Hematopoietic multipotent progenitor cell treated with erythropoietin and hydrocortisone succinate and interleukin-3 and kit ligand, for 4 days (in vitro differentiated cells): Measurements from ENCODE around the gene ITCH.
"Not testable (repeated sequence)": the region's sequence is repeated elsewhere in the genome, so short reads cannot be mapped to it uniquely, and the experiment has no call there.

Source experiments
- DNase-seq: peaks from one replicate; pipeline ENCODE4 v3.0.0-alpha.2; 2015

Gene ITCH

DNA sequence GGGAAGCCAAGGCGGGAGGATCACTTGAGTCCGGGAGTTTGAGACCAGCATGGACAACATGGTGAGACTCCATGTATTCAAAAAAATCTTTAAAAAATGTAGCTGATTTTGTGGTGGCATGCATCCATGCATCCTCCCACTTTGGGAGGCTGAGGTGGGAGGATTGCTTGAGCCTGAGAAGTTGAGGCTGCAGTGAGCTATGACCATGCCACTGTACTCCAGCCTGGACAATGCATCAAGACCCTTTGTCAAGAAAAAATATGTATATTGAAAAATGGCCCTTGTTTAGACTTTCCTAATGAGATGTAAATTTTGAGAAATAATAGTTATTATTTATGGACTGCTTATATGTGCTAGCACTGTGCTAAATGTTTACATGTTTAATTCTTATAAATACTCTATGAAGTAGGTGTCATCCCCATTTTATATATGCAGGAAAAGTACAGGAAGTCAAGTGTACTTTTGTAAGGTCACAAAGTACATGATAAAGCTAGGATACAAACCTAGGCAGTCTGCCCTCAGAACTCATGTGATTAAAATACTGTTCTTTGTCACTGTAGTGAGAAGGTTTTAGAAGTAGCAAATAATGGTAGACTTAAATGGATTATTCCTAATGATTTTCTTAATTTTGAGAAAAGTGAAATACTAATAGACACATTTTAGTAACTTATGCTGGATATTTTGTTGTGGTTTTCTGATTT, 58.8 kb downstream of the ITCH start:
- DNase-seq: no peak

DNA sequence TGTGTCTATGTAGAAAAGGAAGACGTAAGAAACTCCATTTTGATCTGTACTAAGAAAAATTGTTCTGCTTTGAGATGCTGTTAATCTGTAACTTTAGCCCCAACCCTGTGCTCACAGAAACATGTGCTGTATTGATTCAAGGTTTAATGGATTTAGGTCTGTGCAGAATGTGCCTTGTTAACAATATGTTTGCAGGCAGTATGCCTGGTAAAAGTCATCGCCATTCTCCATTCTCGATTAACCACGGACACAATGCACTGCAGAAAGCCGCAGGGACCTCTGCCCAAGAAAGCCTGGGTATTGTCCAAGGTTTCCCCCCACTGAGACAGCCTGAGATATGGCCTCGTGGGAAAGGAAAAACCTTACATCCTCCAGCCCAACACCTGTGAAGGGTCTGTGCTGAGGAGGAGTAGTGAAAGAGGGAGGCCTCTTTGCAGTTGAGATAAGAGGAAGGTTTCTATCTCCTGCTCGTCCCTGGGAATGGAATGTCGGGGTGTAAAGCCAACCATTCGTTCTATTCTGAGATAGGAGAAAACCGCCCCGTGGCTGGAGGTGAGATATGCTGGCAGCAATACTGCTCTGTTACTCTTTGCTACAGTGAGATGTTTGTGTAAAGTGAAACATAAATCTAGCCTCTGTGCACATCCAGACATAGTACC, 62.1 kb downstream of the ITCH start:
- DNase-seq: not testable (repeated sequence)

DNA sequence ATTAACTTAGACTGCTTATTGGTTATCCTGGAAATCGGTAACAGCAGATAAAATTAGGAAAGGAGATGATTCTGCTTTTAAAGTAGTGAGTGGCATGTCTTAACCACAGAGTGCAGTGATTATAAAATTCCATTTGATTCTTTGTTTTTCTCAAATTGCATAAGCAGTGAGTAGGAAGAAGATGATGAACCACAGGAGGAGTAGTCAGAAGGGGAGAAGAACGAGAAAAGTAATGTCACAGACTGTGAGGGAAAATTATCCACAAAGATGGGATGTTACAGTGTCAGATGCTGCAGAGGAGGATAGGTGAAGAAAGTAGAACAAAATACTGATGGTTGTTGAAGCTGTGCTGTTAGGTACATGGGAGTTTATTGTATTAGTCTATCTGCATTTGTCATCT, 63.0 kb downstream of the ITCH start:
- no peak for DNase-seq

- DNase-seq: no peak
Measured at GRCh38 chr20:34427331-34427730, 64.3 kb downstream of the ITCH start.

DNA sequence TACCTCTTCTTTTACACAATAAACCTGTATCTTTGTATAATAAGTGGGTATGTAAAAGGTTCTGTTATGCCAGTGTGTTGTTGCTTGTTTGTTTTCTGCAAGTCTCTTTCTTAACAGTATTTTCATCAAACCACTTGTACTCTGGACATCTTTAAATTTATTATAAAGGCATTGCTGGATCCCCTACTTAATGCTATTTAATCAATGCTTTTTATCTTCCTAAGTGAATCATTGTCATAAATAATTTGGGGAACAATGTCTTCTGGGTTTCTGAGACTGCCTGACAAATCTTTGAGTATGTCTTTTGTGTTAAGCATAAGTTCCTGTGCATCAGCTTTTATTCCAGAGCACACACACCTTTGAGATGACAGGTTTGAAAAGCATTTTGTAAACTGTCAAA, 64.7 kb downstream of the ITCH start:
- DNase-seq: no peak

- peak; percentile 10 for DNase-seq
Measured at GRCh38 chr20:34431168-34431567, 68.1 kb downstream of the ITCH start.

GRCh38 chr20:34432663-34433062, 69.6 kb downstream of the ITCH start:
- DNase-seq: not testable (repeated sequence)

- DNase-seq: no peak
Measured at GRCh38 chr20:34433391-34433790, 70.3 kb downstream of the ITCH start.

DNA sequence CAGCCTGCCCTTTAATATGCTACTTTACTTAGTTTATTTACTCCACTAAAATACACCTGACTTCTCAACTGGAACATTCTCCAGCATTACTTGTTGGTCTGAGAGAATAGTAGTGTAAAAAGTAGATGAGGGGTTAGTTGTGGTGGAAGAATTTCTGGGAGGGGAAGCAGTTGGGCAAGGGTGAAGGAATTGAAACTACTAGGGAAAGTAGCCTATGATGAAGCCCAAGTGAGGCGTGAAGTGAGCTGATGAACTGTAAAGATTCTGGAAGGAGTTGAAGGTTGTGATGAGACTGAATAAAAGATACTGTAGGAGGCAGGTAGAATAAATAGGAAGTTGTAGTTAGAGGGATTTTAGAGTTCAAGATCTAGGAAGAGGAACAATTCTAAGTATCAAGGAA, 72.5 kb downstream of the ITCH start:
- no peak for DNase-seq

GRCh38 chr20:34437330-34437986, 74.4 kb downstream of the ITCH start:
- DNase-seq: peak; percentile 32

GRCh38 chr20:34439168-34439567, 76.1 kb downstream of the ITCH start:
- DNase-seq: peak; percentile 26

- DNase-seq: not testable (repeated sequence)
Measured at GRCh38 chr20:34441423-34441822, 78.3 kb downstream of the ITCH start.

GRCh38 chr20:34443546-34443945, 80.5 kb downstream of the ITCH start:
- DNase-seq: no peak

DNA sequence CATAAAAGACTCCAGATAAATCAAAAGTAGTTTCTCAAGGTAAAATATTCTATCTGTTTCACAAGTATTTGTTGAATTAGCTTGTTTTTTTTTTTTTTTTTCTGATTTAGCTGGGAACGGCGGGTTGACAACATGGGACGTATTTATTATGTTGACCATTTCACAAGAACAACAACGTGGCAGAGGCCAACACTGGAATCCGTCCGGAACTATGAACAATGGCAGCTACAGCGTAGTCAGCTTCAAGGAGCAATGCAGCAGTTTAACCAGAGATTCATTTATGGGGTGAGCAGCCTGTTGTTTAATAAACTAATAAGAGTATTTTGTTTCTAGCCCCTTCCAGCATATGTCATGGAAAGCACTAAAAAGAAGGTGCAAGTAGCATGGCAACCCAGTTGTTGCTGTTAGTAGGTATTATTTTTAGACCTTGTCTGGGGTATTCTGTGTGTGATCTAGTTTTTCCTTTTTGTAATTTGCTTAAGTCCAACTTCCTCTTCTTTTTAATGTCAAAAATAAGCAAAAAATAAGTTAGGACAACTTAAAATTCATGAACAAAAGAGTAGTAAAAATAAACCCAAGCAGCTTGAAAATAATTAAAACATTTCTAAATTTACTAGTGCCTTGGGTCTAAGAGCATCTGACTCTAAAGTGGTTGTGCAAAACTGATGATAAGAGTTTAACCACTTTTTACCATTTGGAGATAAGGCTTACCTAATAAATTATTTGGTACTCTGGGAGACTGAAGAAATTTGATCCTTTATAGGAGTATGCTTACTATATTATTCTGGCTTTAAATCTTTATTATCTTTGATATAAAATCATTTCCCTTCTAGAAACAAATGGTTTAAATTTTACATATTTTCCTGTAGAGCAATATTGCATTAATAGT, 82.3 kb downstream of the ITCH start:
- peak; percentile 9 for DNase-seq

GRCh38 chr20:34448517-34448916, 85.4 kb downstream of the ITCH start:
- no peak for DNase-seq

DNA sequence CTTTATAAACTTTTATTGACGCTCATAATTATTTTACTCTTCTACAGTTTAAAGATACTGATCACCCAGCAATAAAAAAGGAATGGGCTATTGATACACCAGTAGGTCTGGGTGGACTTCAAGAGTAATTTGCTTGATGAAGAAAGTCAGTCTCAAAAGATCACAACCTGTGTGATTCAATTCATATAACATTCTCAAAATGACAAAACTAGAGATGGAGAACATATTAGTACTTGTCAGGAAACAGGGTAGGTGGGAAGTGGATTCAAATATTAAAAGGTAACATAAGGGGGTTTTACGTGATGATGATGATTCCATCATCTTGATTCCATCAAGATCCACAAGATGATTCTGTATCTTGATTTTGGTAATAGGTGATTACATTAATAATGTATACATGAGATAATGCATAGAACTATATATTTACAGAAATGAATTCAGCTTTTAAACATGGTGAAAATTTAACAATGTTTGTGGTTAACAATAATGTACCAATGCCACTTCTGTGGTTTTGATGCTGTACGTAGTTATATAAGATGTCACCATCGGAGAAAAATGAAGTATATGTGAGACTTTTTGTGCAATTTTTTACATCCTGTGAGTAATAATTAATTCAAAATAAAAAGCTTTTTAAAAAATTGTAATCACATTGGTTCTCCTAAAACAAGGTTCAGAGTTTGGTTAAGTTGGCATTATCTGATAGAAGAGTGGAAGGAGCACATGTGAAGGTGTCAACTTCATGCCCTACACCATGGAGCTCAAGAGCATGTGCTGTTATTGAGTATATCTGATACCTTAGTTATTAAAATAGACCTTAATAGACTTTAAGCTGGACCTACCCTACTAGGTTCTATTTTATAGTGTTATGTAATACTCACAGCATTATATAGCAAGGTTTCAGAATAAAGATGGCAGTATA, 86.9 kb downstream of the ITCH start:
- DNase-seq: peak; percentile 20

GRCh38 chr20:34452281-34452982, 89.4 kb downstream of the ITCH start:
- no peak for DNase-seq

DNA sequence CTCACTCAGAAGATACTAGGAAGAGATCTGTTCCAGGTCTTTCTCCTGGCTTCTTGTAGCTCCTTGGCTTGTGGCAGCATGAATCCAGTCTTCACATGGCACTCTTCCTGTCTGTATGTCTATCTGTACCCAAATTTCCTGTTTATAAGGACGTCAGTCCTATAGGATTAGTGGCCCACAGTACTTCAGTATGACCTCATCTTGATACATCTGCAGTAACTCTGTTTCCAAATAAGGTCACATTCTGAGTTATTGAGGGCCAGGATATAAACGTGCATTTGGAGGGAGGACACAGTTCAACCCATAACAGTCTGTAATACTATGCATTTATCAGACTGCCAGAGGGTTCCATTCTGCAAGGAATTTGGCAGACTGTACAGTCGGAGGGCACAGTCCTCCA, 95.6 kb downstream of the ITCH start:
- DNase-seq: no peak

DNA sequence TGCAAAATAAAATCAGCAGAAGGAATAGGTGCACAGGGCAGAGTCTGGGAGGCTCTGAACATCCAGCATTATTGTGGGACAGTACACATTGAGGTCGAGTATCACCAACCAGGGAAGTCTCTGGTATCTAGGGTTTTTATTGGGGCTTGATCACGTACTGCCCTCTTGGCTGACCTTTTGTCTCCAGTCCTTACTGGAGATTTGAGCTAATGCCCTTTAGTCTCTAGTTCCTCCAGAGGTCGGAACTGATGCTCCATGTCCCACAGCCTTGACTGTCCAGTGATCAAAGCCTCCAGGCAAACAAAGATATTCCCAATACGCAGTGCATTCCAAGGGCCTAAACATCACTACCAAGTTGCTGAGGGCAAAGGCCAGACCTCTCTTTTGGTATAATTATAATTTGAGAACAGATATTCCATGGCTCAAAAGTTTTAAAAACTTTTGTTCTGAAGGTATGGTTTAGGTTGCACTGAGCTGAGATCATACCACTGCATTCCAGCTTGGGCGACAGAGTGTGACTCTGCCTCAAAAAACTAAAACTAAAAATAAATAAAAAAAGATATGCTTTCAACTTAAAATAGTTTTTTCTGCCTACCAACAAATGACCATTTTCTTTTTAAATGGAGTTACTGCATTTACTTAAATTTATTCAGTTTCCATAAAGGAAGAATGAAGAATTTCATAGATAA, 96.3 kb downstream of the ITCH start:
- DNase-seq: no peak

- no peak for DNase-seq
Measured at GRCh38 chr20:34461779-34462087, 98.7 kb downstream of the ITCH start.

DNA sequence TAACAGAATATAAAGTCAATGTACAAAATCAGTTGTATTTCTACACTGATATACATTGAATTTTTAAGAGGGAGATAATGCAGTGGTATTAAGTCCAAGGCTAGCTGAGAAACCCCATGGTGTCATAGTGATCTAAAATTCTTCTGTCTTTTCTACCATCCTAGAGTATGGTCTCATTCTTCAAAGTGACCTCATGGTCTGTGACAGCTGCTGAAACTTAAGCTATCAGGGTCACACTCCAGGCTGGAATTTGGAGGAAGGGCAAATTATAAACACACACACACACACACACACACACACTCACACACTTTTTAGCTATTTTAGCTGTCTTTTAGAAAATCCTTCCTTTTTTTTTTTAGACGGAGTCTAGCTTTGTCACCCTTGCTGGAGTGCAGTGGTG, 105.9 kb downstream of the ITCH start:
- DNase-seq: no peak
